T-helper 1 cell (primary cell): ENCODE measurements around the gene ALDH3A1.
"Not testable (repeated sequence)": the region's sequence is repeated elsewhere in the genome, so short reads cannot be mapped to it uniquely, and the experiment has no call there.

Source experiments
- DNase-seq, 5 donors: peaks; one replicate each; pipeline ENCODE4 v3.0.0-alpha.2; 2012 to 2020
- total RNA-seq, 4 donors: gene quantifications; one replicate each; lab custom pipeline; 2026; lab: John Stamatoyannopoulos, UW

The ALDH3A1 gene
- total RNA-seq = 0 reads per million in 4 donors

GRCh38 chr17:19747829-19748806 is at the start of gene ALDH3A1:
Gene ALDH3A1 (minus strand): TSS chr17:19748298. CDS start chr17:19745129, 3,169 bp downstream.
- DNase-seq = no peak

- no peak for DNase-seq
Observed at GRCh38 chr17:19796457-19796856, 48.4 kb upstream of the ALDH3A1 start.

GRCh38 chr17:19791918-19792550 is 43.9 kb upstream of the ALDH3A1 start:
- DNase-seq = no peak

GRCh38 chr17:19787733-19788357 is 39.7 kb upstream of the ALDH3A1 start:
- DNase-seq = no peak

- no peak for DNase-seq
Observed at GRCh38 chr17:19785854-19786253, 37.8 kb upstream of the ALDH3A1 start.

GRCh38 chr17:19781488-19782458 is 33.7 kb upstream of the ALDH3A1 start:
- DNase-seq = no peak

GRCh38 chr17:19780846-19781245 is 32.7 kb upstream of the ALDH3A1 start:
- no peak for DNase-seq

GRCh38 chr17:19773534-19773933 is 25.4 kb upstream of the ALDH3A1 start:
- DNase-seq = no peak

GRCh38 chr17:19771971-19772630 is 24.0 kb upstream of the ALDH3A1 start:
- DNase-seq = peak in 2 of 5 donors; percentile 34 to 61

- no peak for DNase-seq
Observed at GRCh38 chr17:19770985-19771735, 23.1 kb upstream of the ALDH3A1 start.

- no peak for DNase-seq
Observed at GRCh38 chr17:19769946-19770652, 22.0 kb upstream of the ALDH3A1 start.

GRCh38 chr17:19768046-19768782 is 20.1 kb upstream of the ALDH3A1 start:
- peak in 1 of 5 donors; percentile 46 for DNase-seq

GRCh38 chr17:19766421-19767270 is 18.5 kb upstream of the ALDH3A1 start:
- DNase-seq = peak; percentile 52 to 73 (median 69)

- DNase-seq = no peak
Observed at GRCh38 chr17:19766016-19766415, 17.9 kb upstream of the ALDH3A1 start.

GRCh38 chr17:19763991-19764390 is 15.9 kb upstream of the ALDH3A1 start:
- not testable (repeated sequence) for DNase-seq

GRCh38 chr17:19763416-19763815 is 15.3 kb upstream of the ALDH3A1 start:
- no peak for DNase-seq

GRCh38 chr17:19762515-19762961 is 14.4 kb upstream of the ALDH3A1 start:
- DNase-seq = peak in 3 of 5 donors; percentile 24 to 51 (median 38)

- no peak for DNase-seq
Observed at GRCh38 chr17:19760746-19761145, 12.6 kb upstream of the ALDH3A1 start.
